Measurements from ENCODE around the gene AGPS.

DNA sequence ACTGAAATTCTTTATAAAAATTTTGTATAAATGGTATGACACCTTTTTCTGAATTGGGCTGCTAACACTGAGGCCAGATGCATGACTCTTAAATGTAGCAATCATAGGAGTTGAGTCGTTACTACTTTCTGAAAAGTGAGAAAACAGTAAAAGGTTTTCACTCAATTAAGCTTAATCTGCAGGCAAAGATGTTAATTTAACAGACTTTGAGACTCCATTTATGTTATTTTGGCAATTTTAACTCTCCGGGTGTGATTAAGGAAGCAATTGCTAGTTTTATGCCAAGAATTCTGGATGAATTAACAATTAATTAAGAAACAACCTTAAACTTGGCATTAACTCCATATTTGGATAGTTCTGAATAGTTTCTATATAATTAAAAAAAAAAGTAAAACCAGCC lies 104.3 kb downstream of the AGPS start:
- no peak for TF ChIP-seq USF1 (IDR thresholded peaks at IDR 0.05; ENCODE audit: borderline replicate concordance, low read depth)
- no peak for TF ChIP-seq NFIC (IDR thresholded peaks at IDR 0.05; ENCODE audit: borderline replicate concordance)
- no peak for TF ChIP-seq CTCF (IDR thresholded peaks at IDR 0.05)
- no peak for TF ChIP-seq RFX5 (IDR thresholded peaks at IDR 0.05; ENCODE audit: low read length)
- TF ChIP-seq SIN3A (IDR thresholded peaks at IDR 0.05; ENCODE audit: borderline replicate concordance, low read depth, low read length): no peak
- TF ChIP-seq, protein P1, sequence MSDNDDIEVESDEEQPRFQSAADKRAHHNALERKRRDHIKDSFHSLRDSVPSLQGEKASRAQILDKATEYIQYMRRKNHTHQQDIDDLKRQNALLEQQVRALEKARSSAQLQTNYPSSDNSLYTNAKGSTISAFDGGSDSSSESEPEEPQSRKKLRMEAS (IDR thresholded peaks at IDR 0.05; ENCODE audit: low read depth): no peak
- no peak for TF ChIP-seq POLR2AphosphoS5 (IDR thresholded peaks at IDR 0.05; ENCODE audit: low read depth, low read length)
- no peak for TF ChIP-seq YY1 (IDR thresholded peaks at IDR 0.05; ENCODE audit: low read depth)
- no peak for TF ChIP-seq EZH2phosphoT487 (IDR thresholded peaks at IDR 0.05; ENCODE audit: borderline replicate concordance, low read depth)
- no peak for TF ChIP-seq JUND (IDR thresholded peaks at IDR 0.05)

All from SK-N-SH (cell line).